IMR-90 (cell line): Measurements from ENCODE around the gene CHIT1. TPM values are rescaled to one million over a fixed set of nuclear protein-coding genes. Genes with fewer than 3 reads are reported as not detected.

Experiments used
- ATAC-seq: fragments of 200-7000 bp; cut with Tn5 transposase; 2 replicates; pipeline ENCODE4 v1.9.1; 2020; ENCODE audit warnings: low read depth, mild to moderate bottlenecking, moderate library complexity
- BruUV-seq: library from RNA; stranded (reverse); fragments of 400-500 nt; replicated peaks from 2 replicates; lab custom pipeline; 2021; lab: Mats Ljungman, UMichigan
- CTCF ChIA-PET: fragments of 300-600 bp; formaldehyde crosslinking; extraction: SDS; loops from one replicate; lab custom pipeline; 2021; ENCODE audit warnings: antibody characterized with exemption; lab: Yijun Ruan, JAX
- POLR2A ChIA-PET: fragments of 300-600 bp; sonication (Branson Sonifier 250); formaldehyde crosslinking; loops from one replicate; lab custom pipeline; 2022; ENCODE audit warnings: antibody characterized with exemption; ENCODE audit not compliant: unreplicated experiment; lab: Charles Lee
- DNase-seq: peaks from one replicate; pipeline ENCODE4 v3.0.0; 2013
- H2AFZ ChIP-seq: replicated peaks from 2 replicates; pipeline ENCODE3; 2013; ENCODE audit warnings: low read length, mild to moderate bottlenecking; ENCODE audit not compliant: poor library complexity
- H2AK5ac ChIP-seq: 2 replicates; pipeline ENCODE4 v1.6.1; 2013; ENCODE audit warnings: low read depth, low read length, inconsistent platforms
- H2AK9ac ChIP-seq: replicated peaks from 2 replicates; pipeline ENCODE3; 2013; ENCODE audit warnings: mild to moderate bottlenecking, low read depth, low read length, moderate library complexity; ENCODE audit not compliant: poor library complexity
- H2BK120ac ChIP-seq: 2 replicates; pipeline ENCODE4 v1.6.1; 2013; ENCODE audit warnings: low read depth, low read length, inconsistent platforms
- H2BK15ac ChIP-seq: 3 replicates; pipeline ENCODE4 v1.6.1; 2013; ENCODE audit warnings: low read depth, low read length, inconsistent platforms
- H2BK20ac ChIP-seq: 2 replicates; pipeline ENCODE4 v1.6.1; 2013; ENCODE audit warnings: low read depth, mild to moderate bottlenecking, inconsistent platforms, low read length, moderate library complexity
- H2BK5ac ChIP-seq: 2 replicates; pipeline ENCODE4 v1.6.1; 2013; ENCODE audit warnings: mild to moderate bottlenecking, low read depth, low read length, inconsistent platforms; ENCODE audit not compliant: poor library complexity, severe bottlenecking
- H3K14ac ChIP-seq: replicated peaks from 2 replicates; pipeline ENCODE4 v1.6.1; 2013; ENCODE audit warnings: low read depth, low read length, inconsistent platforms
- H3K18ac ChIP-seq: 2 replicates; pipeline ENCODE4 v1.6.1; 2013; ENCODE audit warnings: low read depth, low read length, control low read depth
- H3K23ac ChIP-seq: 2 replicates; pipeline ENCODE4 v1.6.1; 2013; ENCODE audit warnings: low read depth, low read length, inconsistent platforms
- H3K27ac ChIP-seq: 2 replicates; pipeline ENCODE4 v1.5.1; 2013; ENCODE audit warnings: mild to moderate bottlenecking, control low read depth, low read length; ENCODE audit not compliant: insufficient read depth
- H3K27me3 ChIP-seq: 2 replicates; pipeline ENCODE4 v1.6.1; 2013; ENCODE audit warnings: low read length; ENCODE audit not compliant: control insufficient read depth, insufficient read depth
- H3K36me3 ChIP-seq: 2 replicates; pipeline ENCODE4 v1.6.1; 2013; ENCODE audit warnings: low read length, mixed read lengths; ENCODE audit not compliant: control insufficient read depth, insufficient read depth
- H3K4ac ChIP-seq: 2 replicates; pipeline ENCODE4 v1.6.1; 2013; ENCODE audit warnings: low read depth, low read length, inconsistent platforms
- H3K4me1 ChIP-seq: 2 replicates; pipeline ENCODE4 v1.6.1; 2013; ENCODE audit warnings: low read length, mixed read lengths; ENCODE audit not compliant: control insufficient read depth, insufficient read depth
- H3K4me2 ChIP-seq: 2 replicates; pipeline ENCODE4 v1.6.1; 2013; ENCODE audit warnings: low read depth, mild to moderate bottlenecking, control low read depth, low read length, moderate library complexity
- H3K4me3 ChIP-seq: 2 replicates; pipeline ENCODE4 v1.5.1; 2013; ENCODE audit warnings: low read depth, mild to moderate bottlenecking, control low read depth, low read length, moderate library complexity; ENCODE audit not compliant: insufficient read depth
- H3K56ac ChIP-seq: 2 replicates; pipeline ENCODE4 v1.6.1; 2013; ENCODE audit warnings: low read length, inconsistent platforms; ENCODE audit not compliant: insufficient read depth; ENCODE audit errors: extremely low read depth
- H3K79me1 ChIP-seq, 2 experiments: 2 replicates each; pipeline ENCODE4 v1.6.1; 2013; ENCODE audit warnings: low read length in 2 of 2, inconsistent platforms in 1 of 2, low read depth in 1 of 2
- H3K9ac ChIP-seq: 2 replicates; pipeline ENCODE4 v1.6.1; 2013; ENCODE audit warnings: low read depth, low read length, control low read depth
- H3K9me1 ChIP-seq: 2 replicates; pipeline ENCODE4 v1.6.1; 2013; ENCODE audit warnings: low read length, inconsistent platforms; ENCODE audit not compliant: insufficient read depth
- H3K9me3 ChIP-seq: 2 replicates; pipeline ENCODE4 v1.6.1; 2013; ENCODE audit warnings: low read length; ENCODE audit not compliant: control insufficient read depth, insufficient read depth
- H4K20me1 ChIP-seq: 2 replicates; pipeline ENCODE4 v1.6.1; 2013; ENCODE audit warnings: low read length, inconsistent platforms; ENCODE audit not compliant: insufficient read depth
- H4K5ac ChIP-seq: 2 replicates; pipeline ENCODE4 v1.6.1; 2013; ENCODE audit warnings: mild to moderate bottlenecking, low read depth, low read length, control low read depth
- H4K8ac ChIP-seq, 2 experiments: 2 replicates each; pipeline ENCODE4 v1.6.1; 2013; ENCODE audit warnings: low read depth in 2 of 2, low read length in 2 of 2, control low read depth in 1 of 2, inconsistent platforms in 1 of 2
- H4K91ac ChIP-seq: 2 replicates; pipeline ENCODE4 v1.6.1; 2013; ENCODE audit warnings: low read depth, low read length, inconsistent platforms; ENCODE audit not compliant: insufficient read depth
- BHLHE40 ChIP-seq: fragments of 150-350 bp; IDR thresholded peaks from 2 replicates; pipeline ENCODE4 v1.6.1; 2016; ENCODE audit warnings: mild to moderate bottlenecking, low read depth, low read length
- CEBPB ChIP-seq: IDR thresholded peaks from 2 replicates; pipeline ENCODE4 v1.6.1; 2012; ENCODE audit warnings: low read depth, low read length, improper control_type of control experiment
- CHD1 ChIP-seq: IDR thresholded peaks from 2 replicates; pipeline ENCODE4 v1.6.1; 2012; ENCODE audit warnings: low read depth, low read length, improper control_type of control experiment
- CTCF ChIP-seq: conservative IDR thresholded peaks from 2 replicates; pipeline ENCODE4 v1.5.1; 2012; ENCODE audit warnings: mild to moderate bottlenecking, low read depth, low read length, improper control_type of control experiment
- ELK1 ChIP-seq: fragments of 150-350 bp; IDR thresholded peaks from 2 replicates; pipeline ENCODE4 v1.6.1; 2016; ENCODE audit warnings: low read depth, mild to moderate bottlenecking, low read length, moderate library complexity, borderline replicate concordance
- FOS ChIP-seq: fragments of 150-350 bp; IDR thresholded peaks from 2 replicates; pipeline ENCODE4 v1.6.1; 2016; ENCODE audit warnings: low read depth, low read length
- MAFK ChIP-seq: IDR thresholded peaks from 2 replicates; pipeline ENCODE4 v1.6.1; 2012; ENCODE audit warnings: low read depth, low read length, improper control_type of control experiment
- MXI1 ChIP-seq: IDR thresholded peaks from 2 replicates; pipeline ENCODE4 v1.6.1; 2012; ENCODE audit warnings: low read depth, mild to moderate bottlenecking, low read length, moderate library complexity, borderline replicate concordance
- NFE2L2 ChIP-seq: fragments of 150-350 bp; IDR thresholded peaks from 2 replicates; pipeline ENCODE4 v1.6.1; 2016; ENCODE audit warnings: low read depth, mild to moderate bottlenecking, low read length
- POLR2A ChIP-seq: IDR thresholded peaks from 2 replicates; pipeline ENCODE4 v1.6.1; 2012; ENCODE audit warnings: mild to moderate bottlenecking, low read depth, low read length
- RFX5 ChIP-seq: IDR thresholded peaks from 2 replicates; pipeline ENCODE4 v1.8.0; 2012; ENCODE audit warnings: low read depth, mild to moderate bottlenecking, low read length, moderate library complexity
- USF2 ChIP-seq: fragments of 150-350 bp; IDR thresholded peaks from 2 replicates; pipeline ENCODE4 v1.6.1; 2017; ENCODE audit warnings: mild to moderate bottlenecking, antibody characterized with exemption, low read length, low read depth
- WGBS, 2 experiments: methylation state at CpG; one replicate each; pipeline versions ENCODE4 v1.1.5 to v1.1.7; 2013; ENCODE audit warnings: missing lambda C conversion rate in 2 of 2; ENCODE audit not compliant: insufficient read length in 1 of 2; ENCODE audit errors: extremely low coverage in 2 of 2; 5-methylcytosine and 5-hydroxymethylcytosine counted together
- dilution Hi-C: fragments of 300-500 bp; cut with HindIII; formaldehyde crosslinking; loops from one replicate; pipeline ENCODE4 v1.14.3; 2018; ENCODE audit warnings: low sequenced_read_pairs; ENCODE audit not compliant: unreplicated experiment
- in situ Hi-C: fragments of 300-500 bp; cut with MboI; formaldehyde crosslinking; loops from 3 replicates; pipeline ENCODE4 v1.14.3; 2019; ENCODE audit warnings: low sequenced_read_pairs, inconsistent platforms, mixed read lengths
- intact Hi-C: fragments of 100-400 bp; cut with micrococcal nuclease; formaldehyde crosslinking; loops from 2 replicates; pipeline ENCODE4 v1.10.0; 2022
- polyA plus RNA-seq, 3 experiments: library from polyadenylated mRNA; depleted of rRNA; stranded (reverse); fragments of >200 nt; gene quantifications; 2 replicates each; pipeline ENCODE4 v1.2.3, GENCODE V29; 2012; ENCODE audit warnings: low replicate concordance in 1 of 3
- total RNA-seq: library from RNA; depleted of rRNA; stranded (reverse); fragments of >200 nt; gene quantifications from 2 replicates; pipeline ENCODE4 v1.2.3, GENCODE V29; 2012

The CHIT1 gene
- total and polyA plus RNA-seq, 2 of the 4 experiments (the other 2 are of a cell fraction), result not detected

- ATAC-seq (no peak), DNase-seq (no peak)
- no peak overlapping the region for H3K18ac ChIP-seq
- POLR2A ChIA-PET, result no interaction called here
- no peak overlapping the region for H2AK9ac ChIP-seq
- no peak for TF ChIP-seq ELK1
- TF ChIP-seq MAFK, result no peak
- TF ChIP-seq CEBPB, result no peak
- TF ChIP-seq FOS, result no peak
- TF ChIP-seq USF2, result no peak
- TF ChIP-seq RFX5, result no peak
- no peak for TF ChIP-seq POLR2A
- TF ChIP-seq CHD1, result no peak
- TF ChIP-seq NFE2L2, result no peak
- no peak for TF ChIP-seq BHLHE40
- no peak for TF ChIP-seq CTCF
- no peak for TF ChIP-seq MXI1
- H3K4ac ChIP-seq, result no peak overlapping the region
- no peaks in the 10 kb centered on the region for H3K4me1 ChIP-seq
- no peak overlapping the region for H2BK120ac ChIP-seq
- H3K23ac ChIP-seq, result no peak overlapping the region
- H2BK15ac ChIP-seq, result no peak overlapping the region
- no peaks in the 10 kb centered on the region; the same call in 1 of the 2 replicates for H3K9me3 ChIP-seq
- no peak overlapping the region for H4K91ac ChIP-seq
- no peak overlapping the region for H3K9ac ChIP-seq
- no peak overlapping the region for H3K4me3 ChIP-seq
- H3K27me3 ChIP-seq, result peaks cover 74% of the 10 kb centered on the region
- no peaks in the 10 kb centered on the region for H4K20me1 ChIP-seq
- 87% methylated on average over 3 of the region's 9 CpGs; no CpG with 5 or more reads in 1 of the 2 experiments for WGBS, 2 experiments
- intact Hi-C loops, result no loop called here
- H3K36me3 ChIP-seq, result no peaks in the 10 kb centered on the region
- H3K9me1 ChIP-seq, result no peaks in the 10 kb centered on the region
- H2AFZ ChIP-seq, result no peak overlapping the region
- H4K5ac ChIP-seq, result no peak overlapping the region
- in situ Hi-C loops, result no loop called here
- H3K56ac ChIP-seq, result no peak overlapping the region
- H3K27ac ChIP-seq, result no peak overlapping the region
- no peak overlapping the region for H3K4me2 ChIP-seq
- no peak overlapping the region for H2BK5ac ChIP-seq
- no peak overlapping the region for H2BK20ac ChIP-seq
- no peak overlapping the region for H2AK5ac ChIP-seq
- H4K8ac ChIP-seq, result no peak overlapping the region
- CTCF ChIA-PET, result interaction anchor here (1.5 kb wide), 1 partner anchor 11 kb away, joined by 5 read pairs; no protein-coding TSS in a partner anchor
- no peaks in the 10 kb centered on the region for H3K79me1 ChIP-seq
- no peak overlapping the region for H3K14ac ChIP-seq
- BruUV-seq, result no TSS peak
- dilution Hi-C loops, result no loop called here
Observed at GRCh38 chr1:203227371-203228083, 1.9 kb downstream of the CHIT1 start.
